Neutrophil (primary cell): ENCODE measurements around the gene IFT27.

Source experiments
- H3K27ac ChIP-seq: fragments of 200-600 bp; sonication (generic); 2 replicates; pipeline ENCODE4 v1.5.1; 2016; ENCODE audit warnings: mild to moderate bottlenecking, moderate library complexity
- H3K27me3 ChIP-seq: fragments of 200-600 bp; sonication (generic); 2 replicates; pipeline ENCODE4 v1.6.0; 2016; ENCODE audit warnings: mild to moderate bottlenecking
- H3K36me3 ChIP-seq: fragments of 200-600 bp; sonication (generic); 2 replicates; pipeline ENCODE4 v1.5.1; 2017
- H3K4me1 ChIP-seq, 2 experiments: fragments of 200-600 bp in 1 of 2; sonication (generic) in 1 of 2; 1 replicate in 1 of 2; 2 replicates in 1 of 2; pipeline versions ENCODE4 v1.5.1 to v1.6.1; 2013 to 2016; ENCODE audit warnings: low read depth in 1 of 2, low read length in 1 of 2, mild to moderate bottlenecking in 1 of 2, moderate library complexity in 1 of 2; ENCODE audit not compliant: control insufficient read depth in 1 of 2, insufficient read depth in 1 of 2
- H3K4me3 ChIP-seq, 2 experiments: fragments of 200-600 bp in 1 of 2; sonication (generic) in 1 of 2; 1 replicate in 1 of 2; 2 replicates in 1 of 2; pipeline ENCODE4 v1.5.1; 2013 to 2016; ENCODE audit warnings: low read depth in 1 of 2, low read length in 1 of 2, mild to moderate bottlenecking in 1 of 2, moderate library complexity in 1 of 2
- H3K9me3 ChIP-seq: fragments of 200-600 bp; sonication (generic); 2 replicates; pipeline ENCODE4 v1.5.1; 2016
- TF ChIP-seq, protein P1 (sequence below): fragments of 200-600 bp; sonication (generic); IDR thresholded peaks from 2 replicates; pipeline ENCODE4 v1.5.1; 2016; ENCODE audit warnings: antibody characterized with exemption

IFT27 gene

DNA sequence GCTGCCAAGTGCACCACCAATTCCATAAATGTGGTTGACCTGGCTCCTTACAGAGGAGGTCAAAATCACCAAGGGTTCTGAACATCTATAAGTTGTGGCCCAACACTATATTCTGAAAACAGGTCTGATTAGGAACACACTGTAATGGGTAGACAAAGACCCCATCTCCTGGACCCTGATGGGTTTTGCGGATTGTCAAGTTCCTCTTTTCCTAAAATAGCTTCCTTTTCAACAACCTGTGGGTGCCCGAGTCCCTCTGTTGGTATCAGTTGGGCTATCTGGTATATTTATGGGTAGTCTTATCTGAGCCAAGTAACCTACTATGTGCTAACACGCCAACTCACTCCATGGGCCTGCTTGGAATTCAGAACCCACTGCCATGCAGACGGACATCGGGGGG lies 62.5 kb downstream of the IFT27 start:
- no peak overlapping the region for H3K27ac ChIP-seq
- no peaks in the 10 kb centered on the region for H3K36me3 ChIP-seq
- TF ChIP-seq, protein P1, sequence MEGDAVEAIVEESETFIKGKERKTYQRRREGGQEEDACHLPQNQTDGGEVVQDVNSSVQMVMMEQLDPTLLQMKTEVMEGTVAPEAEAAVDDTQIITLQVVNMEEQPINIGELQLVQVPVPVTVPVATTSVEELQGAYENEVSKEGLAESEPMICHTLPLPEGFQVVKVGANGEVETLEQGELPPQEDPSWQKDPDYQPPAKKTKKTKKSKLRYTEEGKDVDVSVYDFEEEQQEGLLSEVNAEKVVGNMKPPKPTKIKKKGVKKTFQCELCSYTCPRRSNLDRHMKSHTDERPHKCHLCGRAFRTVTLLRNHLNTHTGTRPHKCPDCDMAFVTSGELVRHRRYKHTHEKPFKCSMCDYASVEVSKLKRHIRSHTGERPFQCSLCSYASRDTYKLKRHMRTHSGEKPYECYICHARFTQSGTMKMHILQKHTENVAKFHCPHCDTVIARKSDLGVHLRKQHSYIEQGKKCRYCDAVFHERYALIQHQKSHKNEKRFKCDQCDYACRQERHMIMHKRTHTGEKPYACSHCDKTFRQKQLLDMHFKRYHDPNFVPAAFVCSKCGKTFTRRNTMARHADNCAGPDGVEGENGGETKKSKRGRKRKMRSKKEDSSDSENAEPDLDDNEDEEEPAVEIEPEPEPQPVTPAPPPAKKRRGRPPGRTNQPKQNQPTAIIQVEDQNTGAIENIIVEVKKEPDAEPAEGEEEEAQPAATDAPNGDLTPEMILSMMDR, result no peak
- H3K4me3 ChIP-seq, result no peak overlapping the region
- H3K27me3 ChIP-seq, result peaks cover 85% of the 10 kb centered on the region
- H3K4me1 ChIP-seq, result no peaks in the 10 kb centered on the region
- no peaks in the 10 kb centered on the region for H3K9me3 ChIP-seq
